Osteoblast (primary cell): Measurements from ENCODE around the gene DEDD. TPM values are rescaled to one million over a fixed set of nuclear protein-coding genes. Genes with fewer than 3 reads are reported as not detected.

Experiments
- DNase-seq: peaks from one replicate; pipeline ENCODE4 v3.0.0; 2011; ENCODE audit warnings: low spot score, mixed read lengths; ENCODE audit not compliant: insufficient read length; ENCODE audit errors: missing footprints
- H2AFZ ChIP-seq: 2 replicates; pipeline ENCODE4 v1.6.0; 2011; ENCODE audit warnings: mild to moderate bottlenecking, low read length
- H3K27ac ChIP-seq: 2 replicates; pipeline ENCODE4 v1.5.1; 2011; ENCODE audit warnings: mild to moderate bottlenecking, low read depth, low read length, moderate library complexity
- H3K27me3 ChIP-seq: 2 replicates; pipeline ENCODE4 v1.6.0; 2012; ENCODE audit warnings: mild to moderate bottlenecking, control low read depth, inconsistent platforms, low read length, moderate library complexity; ENCODE audit not compliant: insufficient read depth
- H3K36me3 ChIP-seq: 2 replicates; pipeline ENCODE4 v1.5.1; 2011; ENCODE audit warnings: mild to moderate bottlenecking, low read length, control low read depth, moderate library complexity; ENCODE audit not compliant: insufficient read depth
- H3K4me1 ChIP-seq: 2 replicates; pipeline ENCODE4 v1.5.1; 2011; ENCODE audit warnings: mild to moderate bottlenecking, low read length, control low read depth, moderate library complexity; ENCODE audit not compliant: insufficient read depth
- H3K4me2 ChIP-seq: 2 replicates; pipeline ENCODE4 v1.6.0; 2011; ENCODE audit warnings: mild to moderate bottlenecking, low read length; ENCODE audit not compliant: insufficient read depth
- H3K4me3 ChIP-seq: fragments of 200-600 bp; sonication (generic); 3 replicates; pipeline ENCODE4 v1.5.1; 2012; ENCODE audit warnings: mild to moderate bottlenecking, low read length, inconsistent platforms; ENCODE audit not compliant: insufficient read depth
- H3K79me2 ChIP-seq: 2 replicates; pipeline ENCODE4 v1.6.0; 2012; ENCODE audit warnings: mild to moderate bottlenecking, low read length, control low read depth, inconsistent platforms; ENCODE audit not compliant: insufficient read depth
- H3K9me3 ChIP-seq: 2 replicates; pipeline ENCODE4 v1.5.1; 2011; ENCODE audit warnings: low read depth, low read length, control low read depth
- H4K20me1 ChIP-seq: 2 replicates; pipeline ENCODE4 v1.6.0; 2012; ENCODE audit warnings: mild to moderate bottlenecking, low read length, control low read depth; ENCODE audit not compliant: insufficient read depth
- total RNA-seq: library from RNA; depleted of rRNA; stranded (reverse); fragments of >200 nt; gene quantifications from 2 replicates; pipeline ENCODE4 v1.2.3, GENCODE V29; 2012
- TF ChIP-seq, protein P1 (sequence below): IDR thresholded peaks from 2 replicates; pipeline ENCODE4 v1.5.1; 2011; ENCODE audit warnings: mild to moderate bottlenecking, low read depth, low read length, moderate library complexity; ENCODE audit errors: extremely low read depth

Gene DEDD
- total RNA-seq, 1 donor = 36.6 TPM

DNA sequence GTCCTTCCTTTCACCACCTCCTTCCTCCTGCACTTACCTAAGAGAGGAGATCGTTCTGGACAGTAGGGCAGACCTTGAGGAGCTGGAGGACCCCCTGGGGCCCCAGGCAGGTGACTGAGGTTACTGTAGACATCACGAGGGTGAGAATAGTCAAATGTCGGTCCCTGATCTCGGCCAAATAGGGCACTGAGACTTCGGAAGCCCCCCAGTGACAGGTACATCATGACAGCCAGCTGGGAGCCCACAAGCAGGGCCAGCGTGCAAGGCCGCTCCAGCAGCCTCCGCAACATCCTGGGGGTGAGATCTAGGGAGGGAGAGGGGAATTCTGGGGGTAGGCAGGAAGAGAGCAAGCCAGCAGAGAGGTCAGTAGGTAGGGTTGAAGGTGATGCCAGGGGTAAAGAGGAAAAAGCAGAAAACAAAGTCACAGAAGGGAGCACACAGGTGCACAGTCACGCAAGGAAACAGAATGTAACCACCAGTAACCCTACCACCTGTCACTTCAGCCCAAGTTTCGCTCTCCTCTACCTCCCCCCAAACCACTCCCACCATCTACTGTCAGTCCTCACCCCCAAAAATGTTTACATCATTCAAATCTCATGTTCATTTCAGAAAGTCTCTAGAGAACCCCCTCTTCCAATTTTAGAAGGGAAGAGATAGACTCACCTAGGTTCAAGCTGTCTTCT is 43.4 kb upstream of the DEDD start:
- Histone ChIP-seq H3K27ac (peak overlapping the region; percentile 96), H4K20me1 (peaks cover 3% of the 10 kb centered on the region), H3K27me3 (no peaks in the 10 kb centered on the region), H3K4me1 (peaks cover 27% of the 10 kb centered on the region), H2AFZ (no peak overlapping the region), H3K79me2 (peaks cover 20% of the 10 kb centered on the region), H3K36me3 (peaks cover 43% of the 10 kb centered on the region), H3K4me3 (peak overlapping the region; percentile 98), H3K4me2 (peak overlapping the region; percentile 99), H3K9me3 (no peaks in the 10 kb centered on the region)
- TF ChIP-seq, protein P1, sequence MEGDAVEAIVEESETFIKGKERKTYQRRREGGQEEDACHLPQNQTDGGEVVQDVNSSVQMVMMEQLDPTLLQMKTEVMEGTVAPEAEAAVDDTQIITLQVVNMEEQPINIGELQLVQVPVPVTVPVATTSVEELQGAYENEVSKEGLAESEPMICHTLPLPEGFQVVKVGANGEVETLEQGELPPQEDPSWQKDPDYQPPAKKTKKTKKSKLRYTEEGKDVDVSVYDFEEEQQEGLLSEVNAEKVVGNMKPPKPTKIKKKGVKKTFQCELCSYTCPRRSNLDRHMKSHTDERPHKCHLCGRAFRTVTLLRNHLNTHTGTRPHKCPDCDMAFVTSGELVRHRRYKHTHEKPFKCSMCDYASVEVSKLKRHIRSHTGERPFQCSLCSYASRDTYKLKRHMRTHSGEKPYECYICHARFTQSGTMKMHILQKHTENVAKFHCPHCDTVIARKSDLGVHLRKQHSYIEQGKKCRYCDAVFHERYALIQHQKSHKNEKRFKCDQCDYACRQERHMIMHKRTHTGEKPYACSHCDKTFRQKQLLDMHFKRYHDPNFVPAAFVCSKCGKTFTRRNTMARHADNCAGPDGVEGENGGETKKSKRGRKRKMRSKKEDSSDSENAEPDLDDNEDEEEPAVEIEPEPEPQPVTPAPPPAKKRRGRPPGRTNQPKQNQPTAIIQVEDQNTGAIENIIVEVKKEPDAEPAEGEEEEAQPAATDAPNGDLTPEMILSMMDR = no peak
- DNase-seq = no peak

DNA sequence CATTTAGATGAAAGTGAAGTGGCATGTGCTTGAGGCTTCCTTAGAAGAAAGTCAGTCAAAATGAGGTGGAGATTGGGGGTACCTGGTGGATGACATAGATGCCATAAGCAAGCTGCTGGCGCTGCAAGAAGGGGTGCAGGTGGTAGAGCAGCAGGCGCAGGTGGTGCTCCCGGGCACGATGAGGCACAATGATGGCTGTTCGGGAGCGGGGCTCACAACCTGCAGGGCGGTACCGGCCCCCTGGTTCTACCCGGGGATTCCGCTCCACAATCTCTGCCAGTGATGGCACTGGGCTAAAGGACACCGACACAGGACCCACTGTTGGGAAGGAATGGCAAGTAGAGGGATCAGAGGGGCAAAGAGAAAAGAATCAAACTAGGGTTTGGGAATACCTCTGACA is 42.4 kb upstream of the DEDD start:
- no peaks in the 10 kb centered on the region for H3K27me3 ChIP-seq
- H3K9me3 ChIP-seq = no peaks in the 10 kb centered on the region
- peaks cover 20% of the 10 kb centered on the region for H3K79me2 ChIP-seq
- no peak overlapping the region for H3K27ac ChIP-seq
- H3K36me3 ChIP-seq = peaks cover 50% of the 10 kb centered on the region
- H4K20me1 ChIP-seq = peaks cover 3% of the 10 kb centered on the region
- H3K4me3 ChIP-seq = no peak overlapping the region
- H2AFZ ChIP-seq = no peak overlapping the region
- TF ChIP-seq, protein P1 = no peak
- no peak for DNase-seq
- no peak overlapping the region for H3K4me2 ChIP-seq
- H3K4me1 ChIP-seq = peaks cover 27% of the 10 kb centered on the region

DNA sequence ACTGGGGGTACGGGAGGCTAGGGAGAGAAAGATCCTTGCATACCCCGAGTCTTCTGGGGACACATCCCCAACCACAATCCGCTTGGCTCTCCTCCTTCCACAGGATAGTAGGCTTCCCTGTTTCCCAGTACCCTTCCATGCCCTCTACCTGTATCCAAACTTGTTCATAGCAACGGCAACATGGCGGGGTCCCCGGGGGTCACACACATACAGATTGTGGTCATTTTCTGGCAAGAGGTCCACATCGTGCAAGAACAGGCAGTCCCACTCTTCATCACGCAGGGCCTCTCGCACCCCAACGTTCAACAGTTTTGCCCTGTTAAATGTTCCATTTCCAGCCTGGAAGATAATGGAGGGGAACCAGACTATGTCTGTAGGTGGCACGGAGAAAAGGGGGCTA is 41.2 kb upstream of the DEDD start:
- Histone ChIP-seq H4K20me1 (peaks cover 3% of the 10 kb centered on the region), H2AFZ (no peak overlapping the region), H3K27me3 (no peaks in the 10 kb centered on the region), H3K9me3 (no peaks in the 10 kb centered on the region), H3K36me3 (peaks cover 56% of the 10 kb centered on the region), H3K4me3 (no peak overlapping the region), H3K4me2 (peak overlapping the region; percentile 20), H3K79me2 (peaks cover 20% of the 10 kb centered on the region), H3K27ac (peak overlapping the region; percentile 92), H3K4me1 (peaks cover 27% of the 10 kb centered on the region)
- TF ChIP-seq, protein P1 = no peak
- no peak for DNase-seq

DNA sequence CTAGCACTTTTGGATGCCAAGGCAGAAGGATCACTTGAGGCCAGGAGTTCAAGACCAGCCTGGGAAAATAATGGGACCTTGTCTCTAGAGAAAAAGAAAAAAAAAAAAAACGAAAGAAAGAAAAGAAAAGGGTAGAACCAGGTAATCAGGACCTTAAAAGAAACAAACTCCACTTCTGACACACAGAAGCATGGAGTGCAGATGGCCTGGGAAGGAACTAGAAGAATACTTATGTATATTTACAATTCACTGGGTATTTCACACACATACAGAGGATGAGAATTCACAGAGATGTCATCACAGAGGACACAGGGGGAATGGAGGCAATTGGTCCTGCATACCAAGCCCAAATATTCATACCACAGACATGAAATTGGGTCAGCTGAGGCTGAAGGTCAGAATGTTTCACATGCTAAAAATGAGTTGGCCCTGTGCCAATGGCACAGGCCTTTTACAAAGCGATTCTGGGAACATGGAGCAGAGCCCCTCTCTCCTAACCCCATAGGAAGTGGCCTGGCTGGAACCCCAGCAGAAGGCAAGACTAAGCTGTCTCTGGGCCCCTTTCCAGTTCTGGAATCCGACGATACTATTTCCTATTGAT is 40.4 kb upstream of the DEDD start:
- H3K36me3 ChIP-seq = peaks cover 56% of the 10 kb centered on the region
- peak overlapping the region; percentile 92 for H3K27ac ChIP-seq
- peak; percentile 95 for DNase-seq
- H3K4me3 ChIP-seq = no peak overlapping the region
- no peaks in the 10 kb centered on the region for H3K27me3 ChIP-seq
- TF ChIP-seq, protein P1 = no peak
- peaks cover 27% of the 10 kb centered on the region for H3K4me1 ChIP-seq
- peaks cover 3% of the 10 kb centered on the region for H4K20me1 ChIP-seq
- H2AFZ ChIP-seq = no peak overlapping the region
- H3K9me3 ChIP-seq = no peaks in the 10 kb centered on the region
- peak overlapping the region; percentile 20 for H3K4me2 ChIP-seq
- H3K79me2 ChIP-seq = peaks cover 20% of the 10 kb centered on the region
